Fibroblast of skin of left biceps (primary cell): ENCODE measurements around the gene FFAR3.
"Not testable (repeated sequence)": the region's sequence is repeated elsewhere in the genome, so short reads cannot be mapped to it uniquely, and the experiment has no call there.

Experiments used
- DNase-seq, 2 experiments: peaks; one replicate each; pipeline ENCODE4 v3.0.0-alpha.2; 2013; ENCODE audit warnings: low read depth in 2 of 2

Gene FFAR3

GRCh38 chr19:35401416-35401815 is 43.2 kb downstream of the FFAR3 start:
- not testable (repeated sequence) for DNase-seq

GRCh38 chr19:35403116-35403760 is 45.0 kb downstream of the FFAR3 start:
- no peak for DNase-seq

- DNase-seq, result peak; percentile 61 to 65
Observed at GRCh38 chr19:35404879-35405622, 46.8 kb downstream of the FFAR3 start.

GRCh38 chr19:35407619-35408018 is 49.4 kb downstream of the FFAR3 start:
- no peak for DNase-seq

- no peak for DNase-seq
Observed at GRCh38 chr19:35408284-35409171, 50.3 kb downstream of the FFAR3 start.

GRCh38 chr19:35409191-35409590 is 50.9 kb downstream of the FFAR3 start:
- no peak for DNase-seq
